Lung (tissue), 12 donors: ENCODE data around the gene PARP4. TPM values are rescaled to one million over a fixed set of nuclear protein-coding genes. Genes with fewer than 3 reads are reported as not detected.

ENCODE experiments used
- ATAC-seq: fragments of 200-7000 bp; cut with Tn5 transposase; one replicate; pipeline ENCODE4 v1.9.1; 2020; ENCODE audit warnings: moderate number of reproducible peaks; ENCODE audit not compliant: insufficient read depth, low FRiP score
- DNase-seq, 3 donors: peaks; one replicate each; pipeline ENCODE4 v3.0.0-alpha.2; 2013 to 2017
- H3K27ac ChIP-seq, 2 donors: one replicate each; pipeline ENCODE4 v1.5.1; 2013; ENCODE audit warnings: mild to moderate bottlenecking in 2 of 2, moderate library complexity in 2 of 2, control low read depth in 1 of 2, inconsistent platforms in 1 of 2, low read depth in 1 of 2, low read length in 1 of 2
- H3K27me3 ChIP-seq, 3 donors: one replicate each; pipeline ENCODE4 v1.5.1; 2013; ENCODE audit warnings: low read length in 2 of 3; ENCODE audit not compliant: control insufficient read depth in 3 of 3, insufficient read depth in 3 of 3
- H3K36me3 ChIP-seq, 4 donors: one replicate each; pipeline ENCODE4 v1.5.1; 2013; ENCODE audit warnings: low read length in 4 of 4, mild to moderate bottlenecking in 1 of 4, moderate library complexity in 1 of 4; ENCODE audit not compliant: control insufficient read depth in 4 of 4, insufficient read depth in 4 of 4
- H3K4me1 ChIP-seq, 5 donors: one replicate each; pipeline ENCODE4 v1.5.1; 2013; ENCODE audit warnings: low read length in 5 of 5, mild to moderate bottlenecking in 2 of 5, moderate library complexity in 1 of 5; ENCODE audit not compliant: control insufficient read depth in 5 of 5, insufficient read depth in 5 of 5
- H3K4me3 ChIP-seq: one replicate; pipeline ENCODE4 v1.5.1; 2013; ENCODE audit warnings: mild to moderate bottlenecking, control low read depth, moderate library complexity
- H3K9ac ChIP-seq, 2 donors: one replicate each; pipeline ENCODE4 v1.5.1; 2013; ENCODE audit warnings: low read length in 2 of 2, control low read depth in 1 of 2; ENCODE audit not compliant: insufficient read depth in 1 of 2
- H3K9me3 ChIP-seq, 4 donors: one replicate each; pipeline ENCODE4 v1.5.1; 2013; ENCODE audit warnings: low read length in 3 of 4, mild to moderate bottlenecking in 1 of 4, moderate library complexity in 1 of 4; ENCODE audit not compliant: control insufficient read depth in 4 of 4, insufficient read depth in 3 of 4
- WGBS, 2 donors: extraction: QIAGEN DNeasy Blood & Tissue Kit; methylation state at CpG; one replicate each; pipeline ENCODE4 v1.1.7; 2013; 5-methylcytosine and 5-hydroxymethylcytosine counted together
- polyA plus RNA-seq, 2 donors: library from polyadenylated mRNA; stranded (reverse); fragments of 200-250 nt; gene quantifications; one replicate each; pipeline ENCODE4 v1.2.1, GENCODE V29; 2013
- total RNA-seq, 2 donors: library from RNA; depleted of rRNA in 1 of 2; stranded (reverse); fragments of >200 nt in 1 of 2; gene quantifications; one replicate each; pipeline ENCODE4 v1.2.1, GENCODE V29; 2014 to 2021
- TF ChIP-seq, protein P1 (sequence below): IDR thresholded peaks from 2 replicates; pipeline ENCODE4 v1.5.1; 2012; ENCODE audit warnings: mild to moderate bottlenecking; ENCODE audit errors: control extremely low read depth, extremely low read depth
- donor health status: control.
- donor health status: control.
- donor health status: Bipolar disorder and iron deficiency.
- donor health status: healthy.
- donor health status: DM: yes; HTN: yes; CAD: no.

Gene PARP4
- total and polyA plus RNA-seq, 4 donors: 18.4 to 61.1 (median 46.2) TPM

- TF ChIP-seq, protein P1, sequence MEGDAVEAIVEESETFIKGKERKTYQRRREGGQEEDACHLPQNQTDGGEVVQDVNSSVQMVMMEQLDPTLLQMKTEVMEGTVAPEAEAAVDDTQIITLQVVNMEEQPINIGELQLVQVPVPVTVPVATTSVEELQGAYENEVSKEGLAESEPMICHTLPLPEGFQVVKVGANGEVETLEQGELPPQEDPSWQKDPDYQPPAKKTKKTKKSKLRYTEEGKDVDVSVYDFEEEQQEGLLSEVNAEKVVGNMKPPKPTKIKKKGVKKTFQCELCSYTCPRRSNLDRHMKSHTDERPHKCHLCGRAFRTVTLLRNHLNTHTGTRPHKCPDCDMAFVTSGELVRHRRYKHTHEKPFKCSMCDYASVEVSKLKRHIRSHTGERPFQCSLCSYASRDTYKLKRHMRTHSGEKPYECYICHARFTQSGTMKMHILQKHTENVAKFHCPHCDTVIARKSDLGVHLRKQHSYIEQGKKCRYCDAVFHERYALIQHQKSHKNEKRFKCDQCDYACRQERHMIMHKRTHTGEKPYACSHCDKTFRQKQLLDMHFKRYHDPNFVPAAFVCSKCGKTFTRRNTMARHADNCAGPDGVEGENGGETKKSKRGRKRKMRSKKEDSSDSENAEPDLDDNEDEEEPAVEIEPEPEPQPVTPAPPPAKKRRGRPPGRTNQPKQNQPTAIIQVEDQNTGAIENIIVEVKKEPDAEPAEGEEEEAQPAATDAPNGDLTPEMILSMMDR: no peak
- Histone ChIP-seq H3K4me3 (no peak overlapping the region), H3K4me1 (peaks cover 0 to 9% (median 0%) of the 10 kb centered on the region in 5 donors), H3K9ac (no peak overlapping the region), H3K9me3 (no peaks in the 10 kb centered on the region), H3K27me3 (no peaks in the 10 kb centered on the region), H3K27ac (no peak overlapping the region), H3K36me3 (peaks cover 12 to 23% (median 16%) of the 10 kb centered on the region in 4 donors)
- ATAC-seq: no peak
- DNase-seq: no peak
- WGBS, 2 donors: 80 to 82% methylated on average over 6 of the region's 6 CpGs
These were observed 52.3 kb downstream of the PARP4 start for GRCh38 chr13:24460256-24460655.

DNA sequence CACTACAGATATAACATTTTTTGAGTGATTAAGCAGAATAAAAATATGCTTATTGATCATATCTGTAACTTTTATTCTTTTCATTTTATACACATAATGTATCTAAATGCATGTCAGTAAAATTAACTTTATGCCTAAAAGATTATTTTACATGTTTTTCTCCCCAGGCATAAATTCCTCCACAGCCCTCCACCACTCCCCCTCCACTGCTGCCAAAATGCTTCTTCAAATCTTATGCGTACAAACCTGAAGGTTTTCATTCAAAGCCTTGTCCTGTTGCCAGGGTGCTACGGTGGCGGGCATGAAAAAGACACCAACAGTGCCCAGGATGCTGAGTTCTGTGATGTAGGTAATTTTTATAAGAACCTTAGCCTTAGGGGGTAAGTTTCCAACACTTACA lies 52.9 kb downstream of the PARP4 start:
- Histone ChIP-seq H3K27me3 (no peaks in the 10 kb centered on the region), H3K27ac (no peak overlapping the region), H3K9ac (no peak overlapping the region), H3K36me3 (peaks cover 14 to 25% (median 19%) of the 10 kb centered on the region in 4 donors), H3K4me1 (peaks cover 0 to 9% (median 0%) of the 10 kb centered on the region in 5 donors), H3K9me3 (peaks cover 0 to 3% (median 0%) of the 10 kb centered on the region in 4 donors), H3K4me3 (no peak overlapping the region)
- DNase-seq (no peak), ATAC-seq (no peak)
- TF ChIP-seq, protein P1: no peak
- 87 to 89% methylated on average over 3 of the region's 3 CpGs for WGBS, 2 donors

- H3K4me3 ChIP-seq: no peak overlapping the region
- DNase-seq (peak; percentile 72 to 94 (median 89)), ATAC-seq (no peak)
- peaks cover 0 to 3% (median 0%) of the 10 kb centered on the region in 4 donors for H3K9me3 ChIP-seq
- H3K36me3 ChIP-seq: peaks cover 19 to 30% (median 23%) of the 10 kb centered on the region in 4 donors
- H3K27me3 ChIP-seq: no peaks in the 10 kb centered on the region
- no peak overlapping the region for H3K9ac ChIP-seq
- H3K27ac ChIP-seq: no peak overlapping the region
- TF ChIP-seq, protein P1: no peak
- WGBS, 2 donors: 42 to 65% methylated on average over 2 of the region's 2 CpGs
- peaks cover 0 to 9% (median 0%) of the 10 kb centered on the region in 5 donors for H3K4me1 ChIP-seq
These were observed 53.3 kb downstream of the PARP4 start for GRCh38 chr13:24459234-24459633.

DNA sequence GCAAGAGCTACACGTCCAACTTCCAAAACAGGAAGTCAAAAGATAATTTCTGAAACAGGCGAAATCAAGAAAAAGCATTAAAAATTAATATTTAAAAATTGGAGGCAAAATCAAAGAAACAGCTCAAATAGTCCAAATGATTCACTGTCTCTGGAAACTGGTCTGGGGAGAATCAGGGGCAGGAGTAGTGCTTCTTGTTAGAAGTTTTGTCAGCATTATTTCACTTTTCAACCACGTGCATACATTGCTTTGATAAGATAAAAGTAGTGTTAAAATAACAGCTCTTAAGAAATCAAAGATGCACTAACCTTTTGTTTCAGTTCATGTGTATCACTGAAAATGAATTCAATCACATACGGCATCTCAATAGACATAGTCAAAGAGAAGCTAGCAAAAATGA lies 53.8 kb downstream of the PARP4 start:
- Histone ChIP-seq H3K27ac (no peak overlapping the region), H3K9me3 (peaks cover 0 to 3% (median 0%) of the 10 kb centered on the region in 4 donors), H3K4me1 (peaks cover 0 to 9% (median 0%) of the 10 kb centered on the region in 5 donors), H3K27me3 (no peaks in the 10 kb centered on the region), H3K4me3 (no peak overlapping the region), H3K9ac (no peak overlapping the region), H3K36me3 (peaks cover 21 to 32% (median 28%) of the 10 kb centered on the region in 4 donors)
- ATAC-seq: no peak
- DNase-seq: no peak
- TF ChIP-seq, protein P1: no peak
- WGBS, 2 donors: 78% methylated on average over 4 of the region's 4 CpGs
